HG03520 (cell line): ENCODE data around the gene EXOC7.

Experiments used
- ATAC-seq: cut with Tn5 transposase; IDR thresholded peaks from one replicate; pipeline ENCODE4 v1.9.1; 2021; ENCODE audit warnings: mild to moderate bottlenecking, moderate library complexity; ENCODE audit not compliant: unreplicated experiment

Gene EXOC7

DNA sequence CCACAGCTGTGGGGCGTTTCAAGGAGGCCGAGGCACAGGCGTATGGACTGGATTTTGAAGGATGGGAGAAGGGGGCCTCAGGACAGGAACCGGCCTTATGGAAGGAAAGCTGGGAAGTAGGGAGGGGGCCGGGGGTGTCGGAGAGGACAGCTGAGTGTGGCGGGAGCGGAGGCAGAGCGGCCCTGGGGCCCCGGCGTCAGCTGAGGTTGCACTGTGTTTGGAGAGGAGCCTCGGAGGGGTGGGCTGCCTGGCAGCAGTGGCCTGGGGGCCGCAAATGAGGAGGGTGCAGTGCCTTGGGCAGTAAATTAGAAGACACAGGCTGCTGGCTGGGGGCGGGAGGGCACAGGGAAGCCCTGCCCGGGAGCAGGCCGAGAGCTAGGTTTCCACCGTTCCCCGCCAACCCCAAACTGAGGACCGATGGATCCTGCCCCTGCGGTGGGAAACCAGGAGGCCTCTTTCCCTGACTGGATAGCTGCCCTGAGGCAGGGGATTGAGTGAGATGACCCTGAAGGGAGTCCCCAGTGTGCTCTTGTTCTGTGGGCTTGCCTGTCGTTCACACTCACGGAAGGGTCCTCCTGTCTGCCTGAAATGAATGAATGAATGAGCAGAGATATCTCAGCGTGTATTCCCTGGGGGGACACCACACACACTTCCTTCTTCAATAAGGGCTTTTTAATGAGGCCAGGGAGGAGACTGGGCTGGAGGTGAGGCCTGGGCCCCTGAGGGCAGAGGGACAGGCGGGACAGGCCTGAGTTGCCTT lies 19.0 kb upstream of the EXOC7 start:
- ATAC-seq = no peak

DNA sequence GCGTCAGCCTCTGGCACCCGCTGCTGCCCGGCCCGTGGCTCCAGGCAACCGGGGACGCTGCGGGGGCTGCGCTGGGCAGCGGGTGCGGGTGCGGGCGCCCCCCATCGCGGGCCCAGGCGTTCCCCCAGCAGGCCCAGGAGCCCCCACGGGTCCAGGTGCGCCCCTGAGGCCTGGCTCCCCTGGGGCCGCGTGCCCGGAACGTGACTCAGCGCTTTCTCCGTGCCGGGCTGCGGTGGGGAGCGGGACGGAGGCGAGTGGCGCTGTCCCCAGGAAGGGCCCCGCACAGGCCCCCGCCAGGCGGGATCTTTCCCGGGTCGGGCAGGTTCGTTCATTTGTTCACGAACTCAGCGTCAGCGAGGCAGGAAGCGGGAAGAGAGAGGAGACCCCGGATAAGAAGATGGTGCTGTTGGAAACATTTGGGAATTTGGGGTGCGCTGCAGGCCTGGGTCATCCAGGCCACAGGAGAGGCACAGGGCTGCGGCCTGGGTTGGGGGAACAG lies 18.4 kb upstream of the EXOC7 start:
- ATAC-seq = no peak

DNA sequence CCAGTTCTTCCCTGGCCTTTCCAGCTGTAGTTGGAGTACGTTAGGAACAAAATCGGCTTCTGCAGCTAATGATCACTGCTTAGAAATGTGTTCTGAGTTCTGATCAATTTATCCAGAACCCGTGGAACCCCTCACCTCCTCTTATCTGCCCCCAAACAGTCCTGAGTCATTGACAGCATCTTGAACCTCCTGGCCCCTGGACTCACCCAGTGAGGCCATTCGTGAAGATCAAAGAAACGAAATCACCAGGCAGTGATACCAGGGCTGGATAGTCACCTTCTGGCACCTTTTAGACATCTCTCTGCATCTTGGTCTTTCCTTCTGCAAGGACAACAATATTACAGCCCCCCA lies 17.0 kb upstream of the EXOC7 start:
- ATAC-seq = no peak

DNA sequence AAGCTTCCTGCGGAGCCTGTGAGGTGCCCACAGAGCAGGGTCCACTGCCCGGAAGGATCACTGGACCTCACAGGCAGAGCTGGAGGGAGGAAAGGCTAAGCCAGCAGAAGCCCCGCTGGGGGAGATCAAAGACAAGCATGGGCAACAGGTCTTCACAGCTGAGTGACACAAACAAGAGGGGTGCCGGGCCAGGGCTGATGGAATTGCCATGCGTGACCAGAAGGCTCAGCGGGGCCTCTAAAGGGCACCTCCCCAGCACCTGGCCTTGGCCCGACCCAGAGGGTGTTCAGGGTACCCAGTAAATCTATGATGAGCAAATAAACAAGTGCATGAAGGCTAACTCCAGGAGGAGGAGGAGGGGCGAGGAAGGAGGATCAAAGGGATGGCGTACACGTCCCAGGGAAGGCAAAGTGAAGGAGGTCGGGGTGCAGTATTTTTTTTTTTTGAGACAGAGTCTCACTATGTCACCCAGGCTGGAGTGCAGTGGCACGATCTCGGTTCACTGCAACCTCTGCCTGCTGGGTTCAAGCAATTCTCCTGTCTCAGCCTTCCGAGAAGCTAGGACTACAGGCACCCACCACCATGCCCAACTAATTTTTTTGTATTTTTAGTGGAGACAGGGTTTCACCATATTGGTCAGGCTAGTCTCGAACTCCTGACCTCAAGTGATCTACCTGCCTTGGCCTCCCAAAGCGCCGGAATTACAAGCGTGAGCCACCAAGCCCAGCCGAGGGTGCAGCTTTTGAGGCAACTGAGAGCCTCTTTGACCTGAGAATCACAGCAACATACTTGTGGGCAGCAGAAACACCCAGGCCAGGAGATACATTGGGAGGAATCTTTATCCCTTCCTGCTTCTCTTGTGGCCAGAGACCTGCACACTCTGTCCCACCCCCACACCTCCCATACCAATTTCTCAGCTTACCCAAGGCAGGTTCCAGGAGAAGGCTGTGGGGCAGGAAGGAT lies 16.1 kb upstream of the EXOC7 start:
- no peak for ATAC-seq

DNA sequence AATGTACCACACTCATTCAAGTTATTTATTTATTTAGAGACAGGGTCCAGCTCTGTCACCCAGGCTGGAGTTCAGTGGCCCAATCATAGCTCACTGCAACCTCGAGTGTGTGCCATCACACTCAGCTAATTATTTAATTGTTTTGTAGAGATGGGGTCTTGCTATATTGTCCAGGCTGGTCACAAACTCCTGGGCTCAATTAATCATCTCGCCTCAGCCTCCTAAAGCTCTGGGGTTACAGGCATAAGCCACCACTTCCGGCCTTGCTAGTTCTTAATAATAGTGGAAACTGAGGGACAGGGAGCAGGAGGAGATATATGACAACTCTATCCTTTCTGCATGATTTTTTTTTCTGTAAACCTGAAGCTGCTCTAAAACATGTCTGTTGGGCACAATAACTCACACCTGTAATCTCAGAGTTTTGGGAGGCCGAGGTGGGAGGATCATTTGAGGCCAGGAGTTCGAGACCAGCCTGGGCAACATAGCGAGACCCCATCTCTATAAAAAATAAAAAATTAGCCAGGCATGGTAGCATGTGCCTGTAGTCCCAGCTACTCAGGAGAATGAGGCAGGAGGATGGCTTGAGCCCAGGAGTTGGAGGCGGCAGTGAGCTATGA lies 11.7 kb upstream of the EXOC7 start:
- ATAC-seq = no peak

DNA sequence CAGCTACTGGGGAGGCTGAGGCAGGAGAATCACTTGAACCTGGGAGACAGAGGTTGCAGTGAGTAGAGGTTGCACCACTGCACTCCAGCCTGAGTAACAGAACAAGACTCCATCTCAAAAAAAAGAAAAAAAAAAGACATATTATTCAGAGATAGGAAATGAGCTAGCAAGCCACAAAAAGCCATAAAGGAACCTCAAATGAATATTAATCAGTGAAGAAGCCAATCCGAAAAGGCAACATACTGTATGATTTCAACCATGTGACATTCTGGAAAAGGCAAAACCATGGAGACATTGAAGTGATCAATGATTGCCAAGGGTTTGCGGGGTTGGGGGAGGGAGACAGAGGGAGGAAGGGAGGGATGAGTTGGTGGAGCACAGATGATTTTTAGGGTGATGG lies 8.4 kb upstream of the EXOC7 start:
- ATAC-seq = no peak

DNA sequence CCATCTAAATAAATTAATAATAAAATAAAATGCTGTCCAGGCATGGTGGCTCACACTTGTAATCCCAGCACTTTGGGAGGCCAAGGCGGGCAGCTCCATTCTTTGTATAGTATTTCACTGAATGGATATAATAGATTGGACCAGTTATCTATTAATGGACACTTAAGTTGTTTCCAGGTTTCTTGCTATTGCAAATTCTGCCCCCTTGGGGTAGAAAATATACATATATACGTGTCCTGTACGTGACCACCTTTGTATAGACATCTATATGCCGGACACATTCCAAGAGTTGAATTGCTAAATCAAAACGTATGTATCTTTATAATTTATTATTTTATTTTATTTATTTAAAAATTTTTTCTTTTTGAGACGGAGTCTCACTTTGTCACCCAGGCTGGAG lies 3.9 kb upstream of the EXOC7 start:
- no peak for ATAC-seq

DNA sequence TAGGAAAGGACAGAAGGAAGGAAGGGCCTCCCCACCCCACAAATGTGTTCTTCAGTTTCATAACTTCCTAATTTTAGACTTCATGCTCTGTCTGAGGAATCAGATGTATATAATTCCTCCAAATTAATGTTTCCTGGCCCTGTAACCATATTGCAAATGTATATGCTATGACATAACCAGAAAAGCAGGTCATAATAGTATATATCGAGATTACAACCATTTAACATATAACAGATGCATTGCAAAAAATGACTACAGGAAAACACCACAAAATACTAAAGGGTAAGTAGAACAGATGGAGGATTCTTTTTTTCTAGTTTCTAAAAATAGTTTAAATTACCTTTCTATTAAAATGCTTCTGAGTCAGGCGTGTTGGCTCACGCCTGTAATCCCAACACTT lies 3.1 kb upstream of the EXOC7 start:
- no peak for ATAC-seq

DNA sequence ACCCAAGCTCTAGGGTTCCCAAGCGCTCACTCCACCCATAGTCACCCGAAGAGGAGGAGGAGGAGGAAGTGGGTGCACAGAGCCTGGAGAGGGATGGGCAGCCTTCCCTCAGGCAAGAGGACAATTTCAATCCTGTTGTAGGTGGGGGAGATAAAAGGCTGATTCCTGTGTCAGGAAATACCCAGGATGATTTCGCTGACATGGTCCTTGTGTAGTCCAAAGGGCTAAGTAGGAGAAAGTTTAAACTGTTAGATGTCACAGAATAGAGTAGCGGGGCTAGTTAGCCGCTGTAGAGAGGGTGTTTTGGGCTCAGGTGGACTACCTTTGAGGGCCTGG lies 1.3 kb upstream of the EXOC7 start:
- ATAC-seq = no peak

DNA sequence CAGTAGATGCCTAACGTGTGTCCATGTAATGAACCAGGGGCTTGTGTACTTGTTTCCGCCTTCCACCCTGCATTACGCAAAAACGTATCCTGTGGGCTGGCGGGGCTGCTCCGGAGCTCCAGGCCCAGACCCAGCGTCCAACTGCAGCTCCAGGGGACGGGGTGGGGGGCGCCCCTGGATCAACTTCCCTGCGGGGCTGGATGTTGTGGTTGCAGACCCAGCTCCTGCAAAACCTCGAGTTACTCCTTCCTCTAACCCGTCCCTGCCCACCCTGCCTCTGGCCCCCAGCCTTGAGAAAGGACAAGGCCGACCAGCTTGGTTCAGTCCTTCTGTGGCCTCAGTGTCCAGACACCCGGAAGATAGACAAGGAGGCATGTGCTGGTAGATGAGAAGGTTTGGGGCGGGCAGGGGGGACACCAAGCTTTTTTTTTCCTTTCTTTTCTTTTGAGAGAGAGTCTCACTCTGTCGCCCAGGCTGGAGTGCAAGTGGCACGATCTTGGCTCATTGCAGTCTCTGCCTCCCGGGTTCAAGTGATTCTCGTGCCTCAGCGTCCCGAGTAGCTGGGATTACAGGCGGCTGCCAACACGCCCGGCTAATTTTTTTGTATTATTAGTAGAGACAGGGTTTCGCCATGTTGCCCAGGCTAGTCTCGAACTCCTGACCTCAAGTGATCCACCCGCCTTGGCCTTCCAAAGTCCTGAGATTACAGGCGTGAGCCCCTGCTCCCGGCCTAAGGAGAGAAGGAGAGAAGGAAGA lies 731 bp upstream of the EXOC7 start:
- no peak for ATAC-seq

DNA sequence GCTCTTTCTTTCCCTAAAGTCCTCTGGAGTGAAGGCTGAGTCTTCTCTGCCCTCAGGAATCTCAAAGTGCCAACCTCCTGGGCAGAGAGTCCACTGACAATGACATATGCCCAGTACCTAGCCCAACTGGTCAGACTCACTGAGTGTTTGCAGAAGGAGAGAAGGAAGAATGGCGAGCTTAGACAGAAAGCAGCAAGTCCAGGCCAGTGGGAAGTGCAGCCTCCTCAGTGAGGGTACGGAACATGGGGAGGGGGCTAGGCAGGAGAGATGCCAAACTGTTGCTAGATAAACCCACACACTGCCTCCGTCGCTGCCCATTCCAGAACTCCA lies 678 bp downstream of the EXOC7 start:
- ATAC-seq = no peak

DNA sequence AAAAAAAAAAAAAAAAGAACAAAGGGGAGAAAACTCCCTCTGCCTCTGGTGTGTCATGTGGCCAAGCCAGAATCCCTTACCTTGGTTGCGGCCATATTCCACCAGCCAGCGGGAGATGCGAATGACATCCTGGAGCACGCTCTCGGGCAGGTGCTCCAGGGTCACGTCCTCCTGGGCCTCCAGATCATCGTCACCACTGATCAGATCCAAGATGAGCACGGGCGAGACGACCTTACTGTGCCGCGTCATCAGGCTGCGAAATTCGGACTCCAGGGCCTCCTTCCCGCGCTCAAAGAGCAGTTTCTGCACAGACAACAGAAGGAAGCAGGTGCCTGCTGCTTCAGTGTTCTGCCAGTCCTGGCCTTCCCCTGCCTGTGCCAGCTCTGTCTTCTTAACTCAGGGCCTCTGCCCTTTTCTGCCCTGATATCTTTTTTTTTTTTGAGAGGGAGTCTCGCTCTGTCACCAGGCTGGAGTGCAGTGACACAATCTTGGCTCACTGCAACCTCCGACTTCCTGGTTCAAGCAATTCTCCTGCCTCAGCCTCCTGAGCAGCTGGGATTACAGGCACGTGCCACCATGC lies 5.8 kb downstream of the EXOC7 start:
- no peak for ATAC-seq

DNA sequence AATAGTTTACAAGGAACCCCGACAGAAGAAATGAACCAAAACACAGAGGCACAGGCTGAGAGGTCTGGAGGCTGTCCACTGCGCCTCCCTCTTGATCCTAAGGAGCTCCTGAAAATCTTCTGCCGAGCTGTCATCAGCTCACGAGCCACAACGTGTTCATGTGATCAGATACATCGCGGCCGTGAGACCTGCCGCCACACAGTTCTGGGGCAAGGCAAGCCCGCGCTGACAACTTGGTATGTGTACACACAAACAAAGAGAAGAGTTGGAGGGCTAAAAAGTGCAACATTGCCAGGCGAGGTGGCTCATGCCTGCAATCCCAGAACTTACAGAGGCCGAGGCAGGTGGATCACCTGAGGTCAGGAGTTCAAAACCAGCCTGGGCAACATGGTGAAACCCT lies 7.6 kb downstream of the EXOC7 start:
- ATAC-seq = no peak

DNA sequence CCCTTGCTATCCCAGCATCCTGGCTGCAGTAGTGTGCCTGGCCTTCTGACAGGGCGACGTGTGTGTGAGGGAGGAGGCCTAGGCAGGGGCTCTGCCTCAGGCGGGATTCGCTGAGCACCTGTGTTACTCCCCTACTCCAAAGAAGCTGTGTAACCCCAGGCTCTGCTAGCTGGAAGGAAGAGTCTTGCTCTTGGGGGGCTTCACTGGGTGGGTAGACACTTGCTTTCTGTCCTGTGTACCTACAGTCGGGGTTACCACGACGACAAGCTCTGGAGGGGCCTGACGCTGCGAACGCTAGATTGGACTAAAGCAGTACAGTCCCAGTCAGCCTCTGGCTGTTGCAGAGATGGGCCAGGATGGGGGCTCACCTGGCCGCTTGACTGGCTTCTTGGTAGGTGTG lies 9.5 kb downstream of the EXOC7 start:
- ATAC-seq = no peak

DNA sequence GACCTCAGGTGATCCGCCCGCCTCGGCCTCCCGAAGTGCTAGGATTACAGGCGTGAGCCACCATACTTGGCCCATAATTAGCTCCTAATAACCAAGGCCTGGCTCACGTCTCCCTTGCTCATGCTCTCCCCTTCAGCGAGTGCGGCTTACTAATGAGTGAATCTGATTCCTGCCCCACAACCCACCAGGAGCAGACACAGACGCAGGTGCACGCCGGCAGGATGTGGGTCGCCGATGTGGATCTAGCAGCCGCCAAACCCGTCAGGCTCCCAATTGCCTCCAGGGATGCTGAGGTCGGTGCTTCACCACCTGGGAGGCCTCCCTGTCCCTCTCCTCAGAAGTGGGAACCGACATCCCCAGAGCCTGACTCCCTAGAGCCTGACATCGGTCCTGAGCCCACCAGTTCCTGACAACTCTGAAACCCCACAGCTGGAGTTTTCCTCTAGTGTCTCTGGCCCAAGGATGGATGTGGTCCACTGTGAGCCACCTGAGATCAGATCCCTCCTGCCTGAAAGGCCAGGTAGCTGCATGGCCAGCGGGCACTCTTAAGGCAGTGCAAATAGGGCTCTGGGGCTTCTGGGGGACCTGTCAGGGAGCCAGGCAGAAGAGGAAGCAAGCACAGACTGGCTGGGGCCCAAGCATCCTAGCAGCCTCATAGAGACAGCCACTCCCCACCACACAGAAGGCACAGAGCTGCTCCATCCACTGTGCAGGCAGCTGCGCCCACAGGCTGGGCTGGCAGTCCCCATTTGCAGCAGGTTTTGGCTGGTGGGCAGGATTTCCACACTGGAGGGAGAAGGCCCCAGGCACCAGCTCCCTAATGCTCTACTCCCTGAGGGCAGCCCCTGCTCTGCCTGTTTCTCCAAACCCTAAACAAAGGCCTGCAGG lies 10.8 kb downstream of the EXOC7 start:
- ATAC-seq = no peak

DNA sequence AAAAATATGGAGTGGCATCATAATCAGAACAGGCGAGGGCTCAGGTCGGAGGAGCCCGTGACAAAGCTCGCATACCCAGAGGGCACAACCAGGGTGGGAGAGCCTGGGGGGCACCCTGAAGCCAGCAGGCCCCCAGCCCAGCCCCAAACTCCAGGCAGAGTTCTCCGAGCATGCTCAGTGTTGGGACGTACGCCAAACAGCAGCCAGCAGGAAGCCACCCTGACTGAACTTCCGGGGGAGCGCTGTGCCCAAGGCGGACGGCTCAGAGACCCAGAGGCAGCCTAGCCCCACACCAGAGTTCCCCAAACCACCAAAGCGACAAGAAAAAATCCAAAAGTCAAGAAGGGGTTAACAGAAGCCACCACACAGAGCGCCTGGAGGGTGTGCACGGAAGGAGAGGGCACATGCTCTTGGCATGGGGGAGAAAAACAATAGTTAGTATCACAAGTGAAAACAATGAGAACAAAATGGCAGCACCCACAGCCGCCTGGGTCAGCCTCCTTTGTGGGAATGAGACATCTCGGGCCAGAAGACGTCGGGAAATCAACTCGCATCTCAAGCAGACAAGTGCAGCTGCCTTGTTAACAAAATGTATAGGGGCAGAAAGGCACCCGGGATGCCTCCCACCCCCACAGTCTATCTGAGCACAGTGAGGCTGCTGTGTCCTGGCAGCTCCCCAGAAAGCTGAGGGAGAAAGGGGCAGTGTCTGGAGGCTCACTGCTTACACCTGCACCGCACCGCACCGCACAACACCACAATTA lies 11.9 kb downstream of the EXOC7 start:
- ATAC-seq = no peak

DNA sequence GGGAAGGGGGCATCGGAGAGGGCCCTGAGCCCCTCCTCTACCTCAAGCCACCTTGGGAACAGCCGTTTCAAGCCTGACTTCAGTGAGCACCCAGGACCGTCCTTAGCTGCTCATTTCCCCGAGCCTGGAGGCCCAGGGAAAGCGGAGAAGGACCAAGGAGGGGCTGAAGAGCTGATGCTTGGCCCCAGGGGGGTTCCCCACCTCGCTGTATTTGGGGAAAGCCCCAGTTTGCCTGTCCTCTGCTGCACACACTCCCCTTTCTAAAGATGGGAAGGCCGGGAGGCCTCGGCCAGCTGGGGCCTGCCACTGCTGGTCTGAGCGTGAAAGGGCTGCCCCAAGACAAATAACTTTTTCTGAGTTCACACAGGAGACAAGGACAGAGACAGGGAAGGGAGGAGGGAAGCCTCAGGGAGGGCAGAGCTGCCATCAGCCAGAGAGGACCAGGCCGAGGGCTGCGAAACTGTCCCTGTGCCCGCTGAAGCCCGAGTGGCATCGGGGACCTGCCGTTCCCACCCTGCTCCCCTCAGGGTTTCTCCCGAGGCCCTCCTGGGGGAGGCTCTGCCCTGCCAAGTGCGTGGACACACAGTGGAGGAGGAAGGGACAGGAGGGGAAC lies 13.0 kb downstream of the EXOC7 start:
- ATAC-seq = no peak

DNA sequence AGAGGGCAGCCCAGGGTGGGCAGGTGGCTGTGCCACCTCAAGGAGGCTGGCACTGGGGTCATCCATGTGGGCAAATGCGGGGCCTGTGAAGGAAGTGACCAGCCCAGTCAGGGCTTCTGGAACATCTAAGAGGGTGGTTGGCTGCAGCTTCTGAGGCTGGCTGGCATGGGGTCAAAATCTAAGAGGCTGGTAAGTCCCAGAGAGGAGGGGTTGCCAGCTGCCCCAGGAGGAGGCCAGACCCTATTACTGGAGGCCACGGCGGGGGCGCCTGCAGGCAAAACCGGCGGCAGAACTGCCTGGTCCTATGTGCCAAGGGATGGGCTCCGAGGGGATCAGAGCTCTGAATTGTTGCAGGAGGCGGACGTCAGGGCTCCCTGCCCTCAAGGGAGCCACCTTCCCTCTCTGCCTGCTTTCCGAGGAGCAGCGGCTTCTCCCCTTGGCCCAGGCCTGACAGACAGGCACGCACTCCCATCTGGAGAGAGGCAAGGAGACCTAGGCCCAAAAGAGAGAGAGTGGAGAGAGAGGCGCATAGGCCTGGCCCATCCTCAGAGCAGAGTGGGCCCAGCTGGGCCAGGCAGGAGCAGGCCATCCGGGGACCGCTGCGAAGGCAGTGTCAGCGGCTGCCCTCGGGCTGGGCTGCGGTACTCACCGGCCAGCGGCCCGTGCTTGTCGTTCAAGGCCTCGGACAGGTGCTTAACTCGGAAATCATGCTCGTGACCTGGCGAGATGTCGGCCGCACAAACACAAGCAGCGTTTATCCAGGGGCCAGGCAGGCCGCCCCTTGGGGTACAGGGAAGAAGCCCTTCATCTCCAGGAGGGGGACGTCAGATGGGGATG lies 13.7 kb downstream of the EXOC7 start:
- no peak for ATAC-seq
